SK-N-SH treated with all-trans-retinoic acid at 6 μM for 48 hours (cell line): Measurements from ENCODE around the gene AGBL1.
"Not testable (repeated sequence)": the region's sequence is repeated elsewhere in the genome, so short reads cannot be mapped to it uniquely, and the experiment has no call there.

Source experiments
- ATAC-seq: fragments of 200-7000 bp; cut with Tn5 transposase; 3 replicates; pipeline ENCODE4 v1.9.1; 2020; ENCODE audit warnings: mild to moderate bottlenecking, moderate library complexity
- ARNTL ChIP-seq: fragments of 450-650 bp; formaldehyde crosslinking; IDR thresholded peaks from 2 replicates; pipeline ENCODE4 v1.5.0; 2020; ENCODE audit warnings: low read depth, mild to moderate bottlenecking, moderate library complexity, borderline replicate concordance
- BACH2 ChIP-seq: fragments of 250-450 bp; sonication (Bioruptor Pico); IDR thresholded peaks from 2 replicates; pipeline ENCODE4 v1.9.0; 2021; ENCODE audit warnings: mild to moderate bottlenecking, borderline replicate concordance
- CREB5 ChIP-seq: fragments of 250-450 bp; sonication (Bioruptor Pico); IDR thresholded peaks from 2 replicates; pipeline ENCODE4 v1.5.1; 2020; ENCODE audit warnings: low read depth, mild to moderate bottlenecking, moderate library complexity
- CSDC2 ChIP-seq: fragments of 250-450 bp; sonication (Bioruptor Pico); IDR thresholded peaks from 2 replicates; pipeline ENCODE4 v1.5.0; 2020; ENCODE audit warnings: mild to moderate bottlenecking, moderate library complexity
- CSRNP3 ChIP-seq: fragments of 250-450 bp; sonication (Bioruptor Pico); IDR thresholded peaks from 2 replicates; pipeline ENCODE4 v1.5.1; 2021; ENCODE audit warnings: mild to moderate bottlenecking, moderate library complexity
- ESRRG ChIP-seq: fragments of 250-450 bp; sonication (Bioruptor Pico); IDR thresholded peaks from 2 replicates; pipeline ENCODE4 v1.6.1; 2021; ENCODE audit warnings: mild to moderate bottlenecking
- GLIS3 ChIP-seq: fragments of 250-450 bp; sonication (Bioruptor Pico); IDR thresholded peaks from 2 replicates; pipeline ENCODE4 v1.5.0; 2020; ENCODE audit warnings: mild to moderate bottlenecking, moderate library complexity
- ISL1 ChIP-seq: fragments of 250-450 bp; sonication (Bioruptor Pico); IDR thresholded peaks from 2 replicates; pipeline ENCODE4 v2.1.2; 2022; ENCODE audit warnings: mild to moderate bottlenecking, moderate library complexity
- OSR1 ChIP-seq: fragments of 250-450 bp; sonication (Bioruptor Pico); IDR thresholded peaks from 2 replicates; pipeline ENCODE4 v1.8.0; 2022; ENCODE audit warnings: moderate library complexity, mild to moderate bottlenecking, inconsistent platforms
- POU6F1 ChIP-seq: fragments of 250-450 bp; sonication (Bioruptor Pico); IDR thresholded peaks from 2 replicates; pipeline ENCODE4 v1.8.0; 2021; ENCODE audit warnings: low read depth, mild to moderate bottlenecking, moderate library complexity, borderline replicate concordance
- PPARA ChIP-seq: fragments of 250-450 bp; sonication (Bioruptor Pico); IDR thresholded peaks from 2 replicates; pipeline ENCODE4 v1.5.0; 2020; ENCODE audit warnings: mild to moderate bottlenecking, borderline replicate concordance
- RARB ChIP-seq: fragments of 250-450 bp; sonication (Bioruptor Pico); IDR thresholded peaks from 2 replicates; pipeline ENCODE4 v1.8.0; 2021; ENCODE audit warnings: mild to moderate bottlenecking, moderate library complexity
- SNAI2 ChIP-seq: fragments of 250-450 bp; sonication (Bioruptor Pico); IDR thresholded peaks from 2 replicates; pipeline ENCODE4 v1.5.0; 2020; ENCODE audit warnings: mild to moderate bottlenecking, moderate library complexity
- TCF4 ChIP-seq: fragments of 250-450 bp; sonication (Bioruptor Pico); IDR thresholded peaks from 2 replicates; pipeline ENCODE4 v1.8.0; 2021; ENCODE audit warnings: mild to moderate bottlenecking, moderate library complexity, borderline replicate concordance
- TOX ChIP-seq: fragments of 250-450 bp; sonication (Bioruptor Pico); IDR thresholded peaks from 2 replicates; pipeline ENCODE4 v1.8.0; 2021; ENCODE audit warnings: mild to moderate bottlenecking, moderate library complexity, borderline replicate concordance
- TSHZ2 ChIP-seq: fragments of 250-450 bp; sonication (Bioruptor Pico); IDR thresholded peaks from 2 replicates; pipeline ENCODE4 v1.5.0; 2020; ENCODE audit warnings: mild to moderate bottlenecking, moderate library complexity
- ZC3H10 ChIP-seq: fragments of 250-450 bp; sonication (Bioruptor Pico); IDR thresholded peaks from 2 replicates; pipeline ENCODE4 v1.5.1; 2021; ENCODE audit warnings: mild to moderate bottlenecking, moderate library complexity
- ZFP3 ChIP-seq: fragments of 250-450 bp; sonication (Bioruptor Pico); IDR thresholded peaks from 2 replicates; pipeline ENCODE4 v1.5.0; 2020; ENCODE audit warnings: mild to moderate bottlenecking, moderate library complexity
- ZFP30 ChIP-seq: fragments of 450-650 bp; formaldehyde crosslinking; IDR thresholded peaks from 2 replicates; pipeline ENCODE4 v1.5.0; 2022; ENCODE audit warnings: mild to moderate bottlenecking, moderate library complexity
- ZNF565 ChIP-seq: fragments of 450-650 bp; formaldehyde crosslinking; conservative IDR thresholded peaks from 2 replicates; pipeline ENCODE4 v1.5.0; 2020; ENCODE audit warnings: low read depth, mild to moderate bottlenecking, moderate library complexity
- ZNF70 ChIP-seq: fragments of 450-650 bp; formaldehyde crosslinking; IDR thresholded peaks from 2 replicates; pipeline ENCODE4 v1.5.0; 2020; ENCODE audit warnings: mild to moderate bottlenecking, moderate library complexity
- ZNF8 ChIP-seq: fragments of 450-650 bp; formaldehyde crosslinking; IDR thresholded peaks from 2 replicates; pipeline ENCODE4 v1.5.0; 2020; ENCODE audit warnings: mild to moderate bottlenecking, moderate library complexity

AGBL1 gene

GRCh38 chr15:87038404-87038803 is 958.7 kb downstream of the AGBL1 start:
- no peak for ATAC-seq
- TF ChIP-seq ZNF565 (no peak), ZNF70 (CRISPR knock-in tag) (no peak)

GRCh38 chr15:87042619-87043018 is 962.9 kb downstream of the AGBL1 start:
- ATAC-seq: not testable (repeated sequence)

GRCh38 chr15:87045746-87046145 is 966.1 kb downstream of the AGBL1 start:
- TF ChIP-seq BACH2 (no peak), ZFP30 (CRISPR knock-in tag) (no peak), GLIS3 (CRISPR knock-in tag) (no peak), ZC3H10 (CRISPR knock-in tag) (no peak), SNAI2 (CRISPR knock-in tag) (no peak), TSHZ2 (CRISPR knock-in tag) (no peak), CSRNP3 (CRISPR knock-in tag) (no peak), ESRRG (CRISPR knock-in tag) (no peak), TCF4 (no peak), POU6F1 (CRISPR knock-in tag) (no peak), ISL1 (no peak), CREB5 (CRISPR knock-in tag) (no peak), ZFP3 (CRISPR knock-in tag) (no peak), TOX (no peak), CSDC2 (CRISPR knock-in tag) (no peak), RARB (CRISPR knock-in tag) (no peak), PPARA (CRISPR knock-in tag) (no peak), OSR1 (CRISPR knock-in tag) (no peak), ZNF565 (no peak)
- no peak for ATAC-seq

- no peak for TF ChIP-seq ZFP30 (CRISPR knock-in tag)
- TF ChIP-seq ZFP3 (CRISPR knock-in tag): no peak
- TF ChIP-seq ISL1: no peak
- TF ChIP-seq GLIS3 (CRISPR knock-in tag): no peak
- no peak for TF ChIP-seq ZNF70 (CRISPR knock-in tag)
- TF ChIP-seq ARNTL (CRISPR knock-in tag): no peak
- TF ChIP-seq CSDC2 (CRISPR knock-in tag): no peak
- no peak for TF ChIP-seq POU6F1 (CRISPR knock-in tag)
- TF ChIP-seq ZNF8 (CRISPR knock-in tag): no peak
- ATAC-seq: no peak
These were observed 967.7 kb downstream of the AGBL1 start for GRCh38 chr15:87047203-87047965.
